Mucosa of descending colon (tissue), 3 donors: ENCODE measurements around the gene ENGASE. TPM values are rescaled to one million over a fixed set of nuclear protein-coding genes. Genes with fewer than 3 reads are reported as not detected.

Experiments used
- ATAC-seq: fragments of 200-7000 bp; cut with Tn5 transposase; one replicate; pipeline ENCODE4 v1.9.1; 2020; ENCODE audit warnings: mild to moderate bottlenecking, moderate library complexity
- DNase-seq, 3 donors: peaks; one replicate each; pipeline ENCODE4 v3.0.0-alpha.2; 2020
- H3K36me3 ChIP-seq: fragments of 200-600 bp; one replicate; pipeline ENCODE4 v1.8.0; 2021; ENCODE audit warnings: low read depth, mild to moderate bottlenecking
- H3K4me1 ChIP-seq: fragments of 200-600 bp; one replicate; pipeline ENCODE4 v1.8.0; 2021; ENCODE audit warnings: low read depth, mild to moderate bottlenecking
- H3K4me3 ChIP-seq: fragments of 200-600 bp; one replicate; pipeline ENCODE4 v1.8.0; 2021; ENCODE audit warnings: mild to moderate bottlenecking
- H3K9me3 ChIP-seq: fragments of 200-600 bp; one replicate; pipeline ENCODE4 v1.8.0; 2021; ENCODE audit warnings: mild to moderate bottlenecking
- CTCF ChIP-seq: fragments of 200-600 bp; IDR thresholded peaks from one replicate; pipeline ENCODE4 v1.8.0; 2022; ENCODE audit warnings: antibody characterized with exemption, mild to moderate bottlenecking
- intact Hi-C, 2 donors: fragments of 100-400 bp; cut with DNase I in 1 of 2; cut with micrococcal nuclease in 1 of 2; formaldehyde crosslinking; loops; one replicate each; pipeline versions ENCODE4 v1.11.0 to v1.11.1; 2022; cut with DNase I, micrococcal nuclease
- total RNA-seq, 3 donors: library from RNA; stranded (reverse); fragmentation: NEBNext Ultra II Directional in 2 of 3; extraction: Animal tissue kit (Norgen Biotek cat#: 25700) in 2 of 3; gene quantifications; one replicate each; pipeline versions ENCODE4 v1.2.1 to v1.2.4, GENCODE V29; 2021 to 2023
- donor health status: DM: no; HTN: no; CAD: no; lungs with moderate emphysema.
- donor health status: DM: no; HTN: no; CAD: no.
- donor health status: DM: no; HTN: yes; CAD: no.

Gene ENGASE
- total RNA-seq, 3 donors from 2014 or later: 89.6 to 160 (median 97.4) TPM

- no peak for ATAC-seq
- H3K9me3 ChIP-seq: no peaks in the 10 kb centered on the region
- H3K4me3 ChIP-seq: no peak overlapping the region
- DNase-seq: no peak
- intact Hi-C loops: no loop called here
- H3K4me1 ChIP-seq: no peaks in the 10 kb centered on the region
- no peak for TF ChIP-seq CTCF
- H3K36me3 ChIP-seq: no peaks in the 10 kb centered on the region
These were observed 53.0 kb downstream of the ENGASE start for GRCh38 chr17:79127534-79128135.

GRCh38 chr17:79129523-79129922, 54.9 kb downstream of the ENGASE start:
- TF ChIP-seq CTCF: no peak
- Histone ChIP-seq H3K36me3 (no peaks in the 10 kb centered on the region), H3K4me3 (no peak overlapping the region), H3K4me1 (no peaks in the 10 kb centered on the region), H3K9me3 (no peaks in the 10 kb centered on the region)
- DNase-seq (no peak), ATAC-seq (no peak)
- intact Hi-C loops: no loop called here

GRCh38 chr17:79130536-79131273, 56.1 kb downstream of the ENGASE start:
- DNase-seq (no peak), ATAC-seq (no peak)
- H3K4me1 ChIP-seq: no peaks in the 10 kb centered on the region
- no peak for TF ChIP-seq CTCF
- no peaks in the 10 kb centered on the region for H3K36me3 ChIP-seq
- no peak overlapping the region for H3K4me3 ChIP-seq
- H3K9me3 ChIP-seq: no peaks in the 10 kb centered on the region
- intact Hi-C loops: no loop called here

GRCh38 chr17:79131274-79131635, 56.6 kb downstream of the ENGASE start:
- H3K9me3 ChIP-seq: no peaks in the 10 kb centered on the region
- ATAC-seq: no peak
- no peaks in the 10 kb centered on the region for H3K36me3 ChIP-seq
- H3K4me3 ChIP-seq: no peak overlapping the region
- DNase-seq: no peak
- H3K4me1 ChIP-seq: no peaks in the 10 kb centered on the region
- intact Hi-C loops: no loop called here
- no peak for TF ChIP-seq CTCF

- TF ChIP-seq CTCF: no peak
- ATAC-seq (no peak), DNase-seq (no peak)
- Histone ChIP-seq H3K9me3 (no peaks in the 10 kb centered on the region), H3K36me3 (no peaks in the 10 kb centered on the region), H3K4me1 (no peaks in the 10 kb centered on the region), H3K4me3 (no peak overlapping the region)
- intact Hi-C loops: no loop called here
These were observed 57.1 kb downstream of the ENGASE start for GRCh38 chr17:79131701-79132100.
